Trophoblast cell (in vitro differentiated cells and primary cell): ENCODE data around the gene SPAG6.

Source experiments
- DNase-seq, 2 donors: peaks; one replicate each; pipeline ENCODE4 v3.0.0-alpha.2; 2016
- H2AFZ ChIP-seq: 2 replicates; pipeline ENCODE4 v1.6.1; 2013; ENCODE audit warnings: low read length, moderate library complexity, mild to moderate bottlenecking; ENCODE audit not compliant: insufficient read depth, poor library complexity
- H2AK5ac ChIP-seq: 2 replicates; pipeline ENCODE4 v1.6.1; 2013; ENCODE audit warnings: mild to moderate bottlenecking, low read length
- H2BK120ac ChIP-seq: 2 replicates; pipeline ENCODE4 v1.6.1; 2013; ENCODE audit warnings: low read length, mild to moderate bottlenecking, moderate library complexity; ENCODE audit not compliant: insufficient read depth, poor library complexity
- H2BK12ac ChIP-seq: 2 replicates; pipeline ENCODE4 v1.6.1; 2013; ENCODE audit warnings: mild to moderate bottlenecking, low read length, moderate library complexity
- H2BK5ac ChIP-seq: 2 replicates; pipeline ENCODE4 v1.6.1; 2013; ENCODE audit warnings: low read length, low read depth, moderate library complexity, mild to moderate bottlenecking; ENCODE audit not compliant: poor library complexity
- H3K14ac ChIP-seq: 2 replicates; pipeline ENCODE4 v1.6.1; 2013; ENCODE audit warnings: mild to moderate bottlenecking, low read length
- H3K18ac ChIP-seq: 2 replicates; pipeline ENCODE4 v1.6.1; 2013; ENCODE audit warnings: mild to moderate bottlenecking, low read length
- H3K23ac ChIP-seq: 2 replicates; pipeline ENCODE4 v1.6.1; 2013; ENCODE audit warnings: low read length
- H3K27ac ChIP-seq: 2 replicates; pipeline ENCODE4 v1.5.1; 2013; ENCODE audit warnings: low read depth, mild to moderate bottlenecking, inconsistent platforms, low read length, moderate library complexity
- H3K27me3 ChIP-seq: 2 replicates; pipeline ENCODE4 v1.6.1; 2013; ENCODE audit warnings: inconsistent platforms, mild to moderate bottlenecking, low read length, moderate library complexity; ENCODE audit not compliant: insufficient read depth
- H3K36me3 ChIP-seq, 2 experiments: 1 replicate in 1 of 2; 2 replicates in 1 of 2; pipeline ENCODE4 v1.6.1; 2013; ENCODE audit warnings: low read length in 2 of 2, mild to moderate bottlenecking in 2 of 2, moderate library complexity in 1 of 2; ENCODE audit not compliant: insufficient read depth in 2 of 2, control insufficient read depth in 1 of 2
- H3K4ac ChIP-seq: 2 replicates; pipeline ENCODE4 v1.6.1; 2013; ENCODE audit warnings: low read depth, mild to moderate bottlenecking, low read length, moderate library complexity
- H3K4me1 ChIP-seq, 2 experiments: 1 replicate in 1 of 2; 2 replicates in 1 of 2; pipeline ENCODE4 v1.6.1; 2013; ENCODE audit warnings: low read length in 2 of 2, mild to moderate bottlenecking in 2 of 2, moderate library complexity in 1 of 2; ENCODE audit not compliant: insufficient read depth in 2 of 2, control insufficient read depth in 1 of 2
- H3K4me2 ChIP-seq: 2 replicates; pipeline ENCODE4 v1.6.1; 2013; ENCODE audit warnings: inconsistent platforms, mild to moderate bottlenecking, low read length, moderate library complexity
- H3K4me3 ChIP-seq: 2 replicates; pipeline ENCODE4 v1.5.1; 2013; ENCODE audit warnings: mild to moderate bottlenecking, low read depth, low read length, inconsistent platforms
- H3K79me1 ChIP-seq: one replicate; pipeline ENCODE4 v1.6.1; 2013; ENCODE audit warnings: low read length
- H3K79me2 ChIP-seq: 2 replicates; pipeline ENCODE4 v1.6.1; 2013; ENCODE audit warnings: low read length, mild to moderate bottlenecking; ENCODE audit not compliant: control insufficient read depth, insufficient read depth, poor library complexity
- H3K9ac ChIP-seq: 2 replicates; pipeline ENCODE4 v1.6.1; 2013; ENCODE audit warnings: mild to moderate bottlenecking, low read length
- H3K9me3 ChIP-seq: 2 replicates; pipeline ENCODE4 v1.6.1; 2013; ENCODE audit warnings: low read depth, mild to moderate bottlenecking, control low read depth, inconsistent platforms, low read length; ENCODE audit not compliant: insufficient read depth
- H4K12ac ChIP-seq: 2 replicates; pipeline ENCODE4 v1.6.1; 2013; ENCODE audit warnings: low read depth, mild to moderate bottlenecking, low read length, moderate library complexity
- H4K8ac ChIP-seq: 2 replicates; pipeline ENCODE4 v1.6.1; 2013; ENCODE audit warnings: low read depth, mild to moderate bottlenecking, low read length, moderate library complexity
- H4K91ac ChIP-seq: one replicate; pipeline ENCODE4 v1.6.1; 2013; ENCODE audit warnings: low read depth, mild to moderate bottlenecking, low read length, moderate library complexity
- WGBS: extraction: QIAGEN DNeasy Blood & Tissue Kit; methylation state at CpG from one replicate; pipeline ENCODE4 v1.1.7; 2013; ENCODE audit warnings: missing lambda C conversion rate; ENCODE audit not compliant: insufficient read length, insufficient coverage; ENCODE audit errors: extremely low coverage; 5-methylcytosine and 5-hydroxymethylcytosine counted together

SPAG6 gene

GRCh38 chr10:22460531-22461403, 115.5 kb downstream of the SPAG6 start:
- no peaks in the 10 kb centered on the region for H3K79me1 ChIP-seq
- peaks cover 0 to 5% of the 10 kb centered on the region in 2 experiments for H3K4me1 ChIP-seq
- H2BK12ac ChIP-seq = no peak overlapping the region
- H3K27me3 ChIP-seq = no peaks in the 10 kb centered on the region
- H4K8ac ChIP-seq = no peak overlapping the region
- no peak overlapping the region for H3K4me3 ChIP-seq
- H4K91ac ChIP-seq = no peak overlapping the region
- H3K18ac ChIP-seq = no peak overlapping the region
- H3K36me3 ChIP-seq = no peaks in the 10 kb centered on the region
- no peak overlapping the region for H2BK120ac ChIP-seq
- no peak overlapping the region for H4K12ac ChIP-seq
- H2AK5ac ChIP-seq = no peak overlapping the region
- no peak overlapping the region for H2BK5ac ChIP-seq
- no peak overlapping the region for H3K27ac ChIP-seq
- no peak overlapping the region for H3K4ac ChIP-seq
- H2AFZ ChIP-seq = no peak overlapping the region
- H3K79me2 ChIP-seq = no peaks in the 10 kb centered on the region
- no peak overlapping the region for H3K9ac ChIP-seq
- no CpG with 5 or more reads among the region's 6 CpGs for WGBS
- H3K23ac ChIP-seq = no peak overlapping the region
- DNase-seq = no peak
- no peak overlapping the region for H3K14ac ChIP-seq
- no peak overlapping the region for H3K4me2 ChIP-seq
- no peaks in the 10 kb centered on the region for H3K9me3 ChIP-seq

DNA sequence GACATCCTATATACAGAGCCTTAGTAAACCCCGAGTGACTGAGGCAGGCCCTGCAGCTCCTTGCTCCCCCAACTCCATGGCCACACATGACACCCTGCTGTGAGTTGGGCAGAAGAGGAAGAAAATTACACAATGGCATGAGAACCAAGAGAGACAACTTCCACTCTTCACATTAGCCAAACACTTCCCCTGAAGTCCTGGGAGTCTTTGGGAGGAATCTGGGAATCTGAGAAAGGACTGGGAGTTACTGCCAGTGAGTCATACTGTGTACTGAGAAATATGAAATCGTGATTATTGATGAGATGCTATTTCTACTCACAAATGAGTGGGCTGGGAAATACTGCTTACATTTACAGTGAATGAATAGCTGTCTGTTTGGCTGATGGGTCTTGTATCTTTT, 116.6 kb downstream of the SPAG6 start:
- no peak overlapping the region for H3K14ac ChIP-seq
- no peak overlapping the region for H3K9ac ChIP-seq
- no peaks in the 10 kb centered on the region for H3K36me3 ChIP-seq
- H3K18ac ChIP-seq = no peak overlapping the region
- H2BK120ac ChIP-seq = no peak overlapping the region
- no peak overlapping the region for H3K4me3 ChIP-seq
- no peak overlapping the region for H2BK5ac ChIP-seq
- H3K9me3 ChIP-seq = no peaks in the 10 kb centered on the region
- no peak overlapping the region for H3K4me2 ChIP-seq
- H3K27me3 ChIP-seq = no peaks in the 10 kb centered on the region
- no peak overlapping the region for H4K91ac ChIP-seq
- DNase-seq = no peak
- H4K12ac ChIP-seq = no peak overlapping the region
- H2AK5ac ChIP-seq = no peak overlapping the region
- no peaks in the 10 kb centered on the region for H3K79me1 ChIP-seq
- no peak overlapping the region for H4K8ac ChIP-seq
- no peak overlapping the region for H3K4ac ChIP-seq
- no CpG with 5 or more reads among the region's 2 CpGs for WGBS
- H3K27ac ChIP-seq = no peak overlapping the region
- H3K79me2 ChIP-seq = no peaks in the 10 kb centered on the region
- H3K4me1 ChIP-seq = peaks cover 0 to 5% of the 10 kb centered on the region in 2 experiments
- H2AFZ ChIP-seq = no peak overlapping the region
- H2BK12ac ChIP-seq = no peak overlapping the region
- no peak overlapping the region for H3K23ac ChIP-seq

DNA sequence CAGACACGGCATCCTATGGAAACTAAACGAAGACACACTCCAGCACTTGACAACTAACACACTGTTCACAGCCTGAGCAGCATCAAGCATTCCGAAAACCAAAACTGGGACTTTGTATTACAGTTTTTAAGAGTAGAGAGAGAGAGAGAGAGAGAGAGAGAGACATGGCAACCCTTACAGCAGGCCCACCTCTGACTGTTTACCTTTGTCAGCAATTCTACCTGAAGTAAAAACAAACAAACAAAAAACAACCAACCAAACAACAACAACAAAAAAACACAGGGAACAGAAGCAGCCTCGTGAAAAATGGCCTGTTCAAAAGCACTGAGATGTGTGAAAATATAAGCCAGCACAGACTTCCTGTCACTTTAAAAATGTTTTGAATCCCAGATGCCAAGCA, 118.0 kb downstream of the SPAG6 start:
- no peak overlapping the region for H2BK5ac ChIP-seq
- H3K4ac ChIP-seq = no peak overlapping the region
- H2BK12ac ChIP-seq = no peak overlapping the region
- H4K12ac ChIP-seq = no peak overlapping the region
- WGBS = no CpG with 5 or more reads among the region's 4 CpGs
- H3K27me3 ChIP-seq = no peaks in the 10 kb centered on the region
- no peak overlapping the region for H4K91ac ChIP-seq
- no peak overlapping the region for H3K9ac ChIP-seq
- H2AFZ ChIP-seq = no peak overlapping the region
- no peak overlapping the region for H3K4me3 ChIP-seq
- H3K9me3 ChIP-seq = no peaks in the 10 kb centered on the region
- no peak overlapping the region for H2BK120ac ChIP-seq
- H3K4me1 ChIP-seq = peaks cover 0 to 5% of the 10 kb centered on the region in 2 experiments
- H3K23ac ChIP-seq = no peak overlapping the region
- no peaks in the 10 kb centered on the region for H3K79me1 ChIP-seq
- no peaks in the 10 kb centered on the region for H3K79me2 ChIP-seq
- H3K36me3 ChIP-seq = no peaks in the 10 kb centered on the region
- no peak for DNase-seq
- no peak overlapping the region for H3K14ac ChIP-seq
- H3K4me2 ChIP-seq = no peak overlapping the region
- no peak overlapping the region for H3K27ac ChIP-seq
- no peak overlapping the region for H4K8ac ChIP-seq
- H3K18ac ChIP-seq = no peak overlapping the region
- H2AK5ac ChIP-seq = no peak overlapping the region

DNA sequence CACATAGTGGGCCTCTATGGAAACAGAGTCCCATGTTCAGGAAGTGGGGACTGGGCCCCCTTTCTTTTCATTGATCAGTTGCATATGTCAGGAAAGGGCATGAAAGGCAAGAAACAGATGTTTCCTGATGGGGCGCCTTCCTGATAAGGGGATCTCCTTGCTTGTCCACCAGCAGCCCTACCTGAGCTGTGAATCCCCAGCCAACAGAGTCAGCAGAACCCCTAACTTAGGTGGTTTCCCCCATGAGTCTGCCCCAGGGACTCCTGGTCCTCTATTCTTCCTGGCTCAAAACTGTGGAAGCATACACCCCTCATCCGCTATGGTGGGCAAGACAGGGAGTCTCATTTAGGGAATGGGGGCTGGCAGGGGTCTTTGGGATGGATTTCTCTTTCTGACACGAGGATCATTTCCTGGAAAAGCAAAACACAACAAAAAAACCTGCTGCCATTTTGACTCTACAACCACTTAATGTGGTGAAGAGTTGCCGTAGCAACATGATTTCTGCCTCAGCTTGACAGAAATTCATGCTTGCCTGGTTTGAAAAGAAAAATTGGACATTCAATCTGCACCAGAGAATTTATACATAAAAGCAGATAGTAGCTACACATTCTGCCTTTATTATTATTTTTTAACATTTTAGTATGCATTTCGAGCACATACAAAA, 119.8 kb downstream of the SPAG6 start:
- Histone ChIP-seq H4K8ac (no peak overlapping the region), H2BK120ac (no peak overlapping the region), H3K4ac (no peak overlapping the region), H2AFZ (no peak overlapping the region), H4K91ac (no peak overlapping the region), H3K27me3 (no peaks in the 10 kb centered on the region), H3K9me3 (no peaks in the 10 kb centered on the region), H3K18ac (no peak overlapping the region), H2AK5ac (no peak overlapping the region), H3K9ac (no peak overlapping the region), H3K36me3 (no peaks in the 10 kb centered on the region), H3K4me3 (no peak overlapping the region), H2BK5ac (no peak overlapping the region), H4K12ac (no peak overlapping the region), H3K23ac (no peak overlapping the region), H3K27ac (no peak overlapping the region), H3K4me1 (no peaks in the 10 kb centered on the region), H3K79me2 (no peaks in the 10 kb centered on the region), H3K79me1 (no peaks in the 10 kb centered on the region), H3K4me2 (no peak overlapping the region), H3K14ac (no peak overlapping the region), H2BK12ac (no peak overlapping the region)
- WGBS = no CpG with 5 or more reads among the region's 5 CpGs
- DNase-seq = no peak
